ENCODE results near the gene LAPTM4A. TPM values are rescaled to one million over a fixed set of nuclear protein-coding genes. Genes with fewer than 3 reads are reported as not detected.

The LAPTM4A gene
- total and polyA plus RNA-seq, 2 experiments from 2014 or later = 255 to 455 TPM

GRCh38 chr2:20094142-20094755 lies 42.8 kb upstream of the LAPTM4A start:
- Histone ChIP-seq H3K4me2 (no peak overlapping the region), H3K9me3 (ENCODE audit: low read depth) (no peaks in the 10 kb centered on the region), H3K27me3 (no peaks in the 10 kb centered on the region), H3K9me2 (replicated peaks; ENCODE audit: insufficient read depth) (no peaks in the 10 kb centered on the region), H3K27ac (no peak overlapping the region), H2AFZ (no peak overlapping the region), H3K79me2 (no peaks in the 10 kb centered on the region), H3K4me1 (ENCODE audit: insufficient read depth) (peaks cover 14% of the 10 kb centered on the region), H3K36me3 (replicated peaks; ENCODE audit: insufficient read depth, low read depth) (no peaks in the 10 kb centered on the region), H4K20me1 (ENCODE audit: insufficient read depth, poor library complexity, severe bottlenecking) (no peaks in the 10 kb centered on the region), H3K4me3 (no peak overlapping the region)
- TF ChIP-seq EZH2 (IDR thresholded peaks at IDR 0.05; ENCODE audit: borderline replicate concordance) (no peak), EZH2phosphoT487 (IDR thresholded peaks at IDR 0.05; ENCODE audit: low read depth, severe bottlenecking, unreplicated experiment) (no peak), CTCF (IDR thresholded peaks at IDR 0.05; ENCODE audit: poor library complexity) (no peak)
- 92% methylated on average over 5 of the region's 5 CpGs for WGBS (ENCODE audit: low lambda C conversion rate, missing lambda C conversion rate)
- DNase-seq (ENCODE audit: low spot score) = no peak

- Histone ChIP-seq H3K79me2 (no peaks in the 10 kb centered on the region), H3K36me3 (replicated peaks; ENCODE audit: insufficient read depth, low read depth) (no peaks in the 10 kb centered on the region), H2AFZ (no peak overlapping the region), H3K4me3 (no peak overlapping the region), H4K20me1 (ENCODE audit: insufficient read depth, poor library complexity, severe bottlenecking) (no peaks in the 10 kb centered on the region), H3K27me3 (no peaks in the 10 kb centered on the region), H3K27ac (no peak overlapping the region), H3K4me1 (ENCODE audit: insufficient read depth) (peaks cover 14% of the 10 kb centered on the region), H3K9me2 (replicated peaks; ENCODE audit: insufficient read depth) (no peaks in the 10 kb centered on the region), H3K4me2 (no peak overlapping the region), H3K9me3 (ENCODE audit: low read depth) (no peaks in the 10 kb centered on the region)
- WGBS (ENCODE audit: low lambda C conversion rate, missing lambda C conversion rate) = 54% methylated on average over 11 of the region's 11 CpGs
- DNase-seq (ENCODE audit: low spot score) = peak; percentile 88
- TF ChIP-seq EZH2phosphoT487 (IDR thresholded peaks at IDR 0.05; ENCODE audit: low read depth, severe bottlenecking, unreplicated experiment) (no peak), CTCF (IDR thresholded peaks at IDR 0.05; ENCODE audit: poor library complexity) (peak; percentile 62), EZH2 (IDR thresholded peaks at IDR 0.05; ENCODE audit: borderline replicate concordance) (no peak)
These were observed 42.1 kb upstream of the LAPTM4A start for GRCh38 chr2:20093263-20094141.

GRCh38 chr2:20092901-20093235 lies 41.4 kb upstream of the LAPTM4A start:
- Histone ChIP-seq H3K27me3 (no peaks in the 10 kb centered on the region), H2AFZ (no peak overlapping the region), H3K79me2 (no peaks in the 10 kb centered on the region), H3K9me2 (replicated peaks; ENCODE audit: insufficient read depth) (no peaks in the 10 kb centered on the region), H4K20me1 (ENCODE audit: insufficient read depth, poor library complexity, severe bottlenecking) (no peaks in the 10 kb centered on the region), H3K4me2 (no peak overlapping the region), H3K9me3 (ENCODE audit: low read depth) (no peaks in the 10 kb centered on the region), H3K27ac (no peak overlapping the region), H3K4me1 (ENCODE audit: insufficient read depth) (peaks cover 14% of the 10 kb centered on the region), H3K36me3 (replicated peaks; ENCODE audit: insufficient read depth, low read depth) (no peaks in the 10 kb centered on the region), H3K4me3 (no peak overlapping the region)
- DNase-seq (ENCODE audit: low spot score) = no peak
- TF ChIP-seq EZH2 (IDR thresholded peaks at IDR 0.05; ENCODE audit: borderline replicate concordance) = no peak
- TF ChIP-seq CTCF (IDR thresholded peaks at IDR 0.05; ENCODE audit: poor library complexity) = no peak
- TF ChIP-seq EZH2phosphoT487 (IDR thresholded peaks at IDR 0.05; ENCODE audit: low read depth, severe bottlenecking, unreplicated experiment) = no peak
- WGBS (ENCODE audit: low lambda C conversion rate, missing lambda C conversion rate) = 99% methylated on average over 5 of the region's 5 CpGs
